Neural crest cell (in vitro differentiated cells): ENCODE data around the gene MGP. TPM values are rescaled to one million over a fixed set of nuclear protein-coding genes. Genes with fewer than 3 reads are reported as not detected.

Source experiments
- DNase-seq: peaks from one replicate; pipeline ENCODE4 v3.0.0; 2021; ENCODE audit warnings: low read depth, mixed read lengths, low spot score
- H3K27ac Mint-ChIP-seq: one replicate; pipeline ENCODE4 v1.8.0; 2021; ENCODE audit warnings: mild to moderate bottlenecking, mixed read lengths; ENCODE audit not compliant: unreplicated experiment
- H3K27me3 Mint-ChIP-seq: 2 replicates; pipeline ENCODE4 v1.8.0; 2021; ENCODE audit warnings: low read depth, mild to moderate bottlenecking, mixed read lengths
- H3K36me3 Mint-ChIP-seq: 2 replicates; pipeline ENCODE4 v1.8.0; 2021; ENCODE audit warnings: low read depth, mild to moderate bottlenecking, mixed read lengths
- H3K4me1 Mint-ChIP-seq: 2 replicates; pipeline ENCODE4 v1.8.0; 2021; ENCODE audit warnings: mixed read lengths
- H3K4me3 Mint-ChIP-seq: one replicate; pipeline ENCODE4 v1.8.0; 2021; ENCODE audit warnings: mild to moderate bottlenecking, mixed read lengths
- H3K9me3 Mint-ChIP-seq: 2 replicates; pipeline ENCODE4 v1.8.0; 2021; ENCODE audit warnings: mixed read lengths
- CTCF ChIP-seq: fragments of 200-600 bp; sonication (generic); conservative IDR thresholded peaks from 2 replicates; pipeline ENCODE4 v1.5.0; 2021; ENCODE audit warnings: antibody characterized with exemption, mild to moderate bottlenecking
- total RNA-seq: library from RNA; stranded (reverse); gene quantifications from 2 replicates; pipeline ENCODE4 v1.2.1, GENCODE V29; 2021

The MGP gene
- total RNA-seq, 1 donor from 2014 or later, result not detected

DNA sequence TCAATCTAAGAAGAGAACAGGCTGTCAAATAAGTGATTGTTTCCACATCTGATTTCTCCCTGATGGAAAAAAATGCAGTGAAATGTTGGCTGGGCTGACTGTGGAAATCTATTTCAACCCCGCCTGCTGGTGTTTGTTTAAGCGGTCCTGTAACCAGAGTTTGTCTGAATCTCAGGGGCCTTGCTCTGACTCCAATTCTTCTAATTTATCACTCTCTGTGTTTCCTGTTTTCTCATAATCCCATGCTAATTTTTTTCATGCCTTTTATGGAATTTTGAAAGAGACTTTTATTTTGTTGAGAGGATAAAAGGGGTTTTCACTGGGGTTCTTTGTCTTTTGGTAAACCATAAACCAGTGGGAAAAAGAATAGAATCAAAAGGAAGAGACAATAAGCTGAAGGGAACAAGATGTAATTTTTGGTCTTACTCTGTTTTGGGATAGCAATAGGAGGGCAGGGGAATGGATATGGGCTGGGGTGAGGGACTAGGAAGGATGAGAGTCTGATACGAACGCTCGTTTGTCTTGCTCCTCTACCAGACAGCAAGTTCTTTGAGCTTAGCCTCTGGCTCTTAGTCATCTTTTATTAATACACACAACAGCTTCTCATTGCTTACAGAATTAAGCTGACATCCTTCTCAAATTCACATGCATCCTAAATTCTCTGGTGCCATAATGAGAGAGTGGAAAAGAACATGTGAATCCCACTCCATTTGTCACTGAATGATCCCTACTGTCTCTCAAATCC, 8.0 kb upstream of the MGP start:
- Mint-ChIP-seq H3K4me3 (no peak overlapping the region), H3K27ac (no peak overlapping the region), H3K4me1 (peaks cover 11% of the 10 kb centered on the region), H3K36me3 (no peaks in the 10 kb centered on the region), H3K27me3 (no peaks in the 10 kb centered on the region), H3K9me3 (no peaks in the 10 kb centered on the region)
- no peak for DNase-seq
- no peak for TF ChIP-seq CTCF

DNA sequence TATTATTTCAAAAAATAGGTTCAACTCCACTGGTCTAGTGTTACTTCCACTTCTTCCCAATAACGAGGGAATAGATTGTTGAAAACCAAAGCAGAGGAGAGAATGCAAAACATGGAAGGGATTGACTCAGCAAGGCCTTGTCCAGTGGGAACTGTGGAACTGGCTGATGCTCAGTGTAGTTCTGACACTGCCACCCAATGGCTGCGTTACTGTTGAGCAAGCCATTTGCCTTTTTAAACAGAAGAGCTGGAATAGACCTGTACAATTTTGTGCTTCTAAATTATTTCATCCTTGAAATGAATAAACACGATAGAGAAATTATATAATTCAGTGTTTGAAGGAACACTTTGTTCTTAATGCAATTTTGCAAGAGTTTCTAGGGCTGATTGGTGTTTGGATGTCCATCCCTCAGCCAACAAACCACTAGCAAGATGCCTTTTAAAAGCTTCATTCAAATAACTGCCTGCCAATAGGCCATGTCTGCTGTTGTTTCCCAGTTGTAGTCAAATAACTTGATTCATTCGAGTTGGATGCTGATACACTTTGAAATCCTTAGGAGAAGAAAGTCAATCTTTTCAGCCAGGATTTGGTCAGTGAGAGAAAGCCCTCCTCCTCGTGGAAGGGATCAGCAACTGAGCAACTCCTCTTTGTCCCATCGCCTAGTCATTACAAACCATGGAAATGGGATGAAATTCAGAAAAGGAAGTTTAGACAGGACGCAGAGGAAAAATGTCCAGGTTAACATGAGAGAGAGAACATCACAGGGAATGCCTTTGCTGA, 7.3 kb upstream of the MGP start:
- no peak overlapping the region for H3K4me3 Mint-ChIP-seq
- peaks cover 11% of the 10 kb centered on the region for H3K4me1 Mint-ChIP-seq
- H3K36me3 Mint-ChIP-seq, result no peaks in the 10 kb centered on the region
- DNase-seq, result no peak
- no peak for TF ChIP-seq CTCF
- no peak overlapping the region for H3K27ac Mint-ChIP-seq
- H3K9me3 Mint-ChIP-seq, result no peaks in the 10 kb centered on the region
- no peaks in the 10 kb centered on the region for H3K27me3 Mint-ChIP-seq

DNA sequence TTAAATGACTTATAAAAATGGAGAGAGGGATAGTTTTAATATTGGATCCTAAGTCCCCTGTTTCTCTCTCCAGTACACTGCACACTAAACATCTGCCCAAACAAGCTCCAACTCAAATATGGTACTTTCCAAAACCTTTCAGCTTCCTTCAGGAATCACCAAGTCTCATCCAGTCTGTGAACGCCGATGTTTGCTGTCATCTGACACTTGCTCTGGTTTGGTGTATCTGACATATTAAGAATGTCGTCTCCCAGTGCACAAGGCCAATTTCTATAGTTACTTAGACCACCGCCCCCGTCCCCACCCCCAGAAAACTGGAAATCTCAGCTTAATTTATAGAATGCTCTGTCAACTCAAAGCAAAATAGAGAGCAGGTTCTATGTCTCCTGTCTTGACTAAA, 5.0 kb upstream of the MGP start:
- Mint-ChIP-seq H3K27ac (no peak overlapping the region), H3K27me3 (no peaks in the 10 kb centered on the region), H3K36me3 (no peaks in the 10 kb centered on the region), H3K4me3 (no peak overlapping the region), H3K4me1 (peaks cover 11% of the 10 kb centered on the region), H3K9me3 (no peaks in the 10 kb centered on the region)
- TF ChIP-seq CTCF, result no peak
- no peak for DNase-seq

- H3K4me1 Mint-ChIP-seq, result no peaks in the 10 kb centered on the region
- H3K4me3 Mint-ChIP-seq, result no peak overlapping the region
- no peak for TF ChIP-seq CTCF
Observed at GRCh38 chr12:14886271-14886670, 617 bp upstream of the MGP start.

DNA sequence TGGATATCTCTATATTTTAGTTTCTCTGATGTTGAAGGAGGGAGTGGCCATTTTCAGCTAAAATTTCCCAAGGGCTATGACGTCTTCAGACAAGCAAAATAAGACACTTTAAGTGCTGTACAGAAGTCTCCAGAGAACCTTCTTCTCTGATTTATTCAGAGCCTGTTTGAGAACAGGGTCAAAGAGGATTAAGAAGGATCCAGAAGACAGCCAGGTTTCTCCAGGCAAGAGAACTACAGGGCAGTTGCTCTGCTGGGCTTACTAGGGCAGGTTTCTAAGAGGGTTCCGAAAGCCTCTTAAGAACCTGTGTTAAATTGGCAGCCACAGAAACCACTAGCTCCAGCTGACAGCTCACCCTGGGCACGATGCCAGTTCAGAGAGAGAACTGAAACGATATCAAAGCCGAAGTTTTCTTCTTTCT, 1.2 kb downstream of the MGP start:
- H3K9me3 Mint-ChIP-seq, result no peaks in the 10 kb centered on the region
- H3K27ac Mint-ChIP-seq, result no peak overlapping the region

More at GRCh38 chr12:14886271-14886670, 617 bp upstream of the MGP start:
- no peak for DNase-seq
- H3K9me3 Mint-ChIP-seq, result no peaks in the 10 kb centered on the region
- H3K27me3 Mint-ChIP-seq, result no peaks in the 10 kb centered on the region
- H3K27ac Mint-ChIP-seq, result no peak overlapping the region
- no peaks in the 10 kb centered on the region for H3K36me3 Mint-ChIP-seq

More for the DNA sequence above, 1.2 kb downstream of the MGP start:
- no peak for TF ChIP-seq CTCF
- H3K36me3 Mint-ChIP-seq, result no peaks in the 10 kb centered on the region
- no peak overlapping the region for H3K4me3 Mint-ChIP-seq
- no peak for DNase-seq
- no peaks in the 10 kb centered on the region for H3K4me1 Mint-ChIP-seq
- no peaks in the 10 kb centered on the region for H3K27me3 Mint-ChIP-seq
